ENCODE data around the gene FAM177B. TPM values are rescaled to one million over a fixed set of nuclear protein-coding genes. Genes with fewer than 3 reads are reported as not detected.
A peak's percentile ranks its signal among the peaks of the same experiment; 100 is the strongest.
"Not testable (repeated sequence)": the region's sequence is repeated elsewhere in the genome, so short reads cannot be mapped to it uniquely, and the experiment has no call there.

Gene FAM177B
- total and polyA plus RNA-seq, 2 experiments from 2014 or later, result not detected

DNA sequence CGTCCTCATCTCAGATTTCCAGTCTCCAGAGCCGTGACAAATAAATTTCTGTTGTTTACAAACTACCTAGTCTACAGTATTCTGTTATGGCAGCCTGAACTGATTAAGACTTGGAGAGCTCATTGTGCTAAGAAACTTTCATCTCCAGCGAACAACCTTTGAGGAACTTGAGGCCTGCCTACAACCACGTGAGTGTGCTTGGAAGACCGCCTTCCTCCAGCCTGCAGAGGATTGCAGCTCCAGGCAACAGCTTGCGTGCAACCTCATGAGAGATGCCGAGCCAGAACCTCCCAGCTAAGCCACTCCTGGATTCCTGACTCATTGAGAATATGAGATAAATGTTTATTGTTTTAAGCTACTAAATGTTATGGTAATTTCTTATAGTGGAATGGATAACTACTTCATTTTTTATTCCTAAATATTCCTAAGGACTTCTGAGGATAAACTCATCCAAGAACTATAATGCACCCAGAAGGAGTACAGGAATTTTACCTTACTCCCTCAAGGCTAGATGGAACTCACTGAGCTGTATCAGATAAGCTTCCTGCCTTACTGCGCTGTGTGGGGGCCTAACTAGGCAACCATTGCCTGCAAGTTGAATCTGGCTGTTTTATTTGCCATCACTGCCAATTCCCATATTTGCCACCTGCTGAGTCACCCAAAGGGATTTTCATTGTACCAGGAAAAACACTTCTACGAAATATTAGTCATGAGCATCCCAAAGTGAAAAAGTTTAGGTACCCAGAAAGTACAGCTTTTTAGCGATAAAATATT, 17.6 kb downstream of the FAM177B start:
- Histone ChIP-seq H3K4me2 (ENCODE audit: unreplicated experiment) (peak overlapping the region; percentile 63), H3K4me3 (peak overlapping the region; percentile 40), H3K27me3 (replicated peaks; ENCODE audit: insufficient read depth) (no peaks in the 10 kb centered on the region), H3K27ac (peak overlapping the region; percentile 89), H3K36me3 (ENCODE audit: low read depth) (no peaks in the 10 kb centered on the region), H3K9me3 (ENCODE audit: low read depth) (no peaks in the 10 kb centered on the region), H3K9me2 (ENCODE audit: insufficient read depth) (no peaks in the 10 kb centered on the region), H3K9ac (peak overlapping the region; percentile 60), H3K4me1 (ENCODE audit: insufficient read depth) (peaks cover 8% of the 10 kb centered on the region), H2AFZ (peak overlapping the region; percentile 69), H3K79me2 (ENCODE audit: insufficient read depth) (no peaks in the 10 kb centered on the region), H3F3A (ENCODE audit: insufficient read depth) (peaks cover 21% of the 10 kb centered on the region), H4K20me1 (ENCODE audit: insufficient read depth) (no peaks in the 10 kb centered on the region)
- WGBS, 2 experiments (ENCODE audit: low coverage in 1 of 2, low lambda C conversion rate in 2 of 2, missing lambda C conversion rate in 2 of 2), result 22 to 23% methylated on average over 10 of the region's 10 CpGs
- no peak for TF ChIP-seq EZH2phosphoT487 (IDR thresholded peaks at IDR 0.05; ENCODE audit: insufficient read depth, low read depth)
- TF ChIP-seq EZH2 (IDR thresholded peaks at IDR 0.05; ENCODE audit: insufficient read depth, poor library complexity, severe bottlenecking), result no peak
- DNase-seq, result peak; percentile 99
- in situ Hi-C loops (cut with MboI), result no loop called here

- Histone ChIP-seq H3K36me3 (ENCODE audit: low read depth) (no peaks in the 10 kb centered on the region), H3K9me2 (ENCODE audit: insufficient read depth) (no peaks in the 10 kb centered on the region), H3K27me3 (replicated peaks; ENCODE audit: insufficient read depth) (no peaks in the 10 kb centered on the region), H3K9ac (no peak overlapping the region), H2AFZ (no peak overlapping the region), H3F3A (ENCODE audit: insufficient read depth) (peaks cover 21% of the 10 kb centered on the region), H3K79me2 (ENCODE audit: insufficient read depth) (no peaks in the 10 kb centered on the region), H4K20me1 (ENCODE audit: insufficient read depth) (no peaks in the 10 kb centered on the region), H3K27ac (no peak overlapping the region), H3K9me3 (ENCODE audit: low read depth) (no peaks in the 10 kb centered on the region), H3K4me1 (ENCODE audit: insufficient read depth) (peaks cover 8% of the 10 kb centered on the region), H3K4me3 (no peak overlapping the region), H3K4me2 (ENCODE audit: unreplicated experiment) (no peak overlapping the region)
- no peak for DNase-seq
- TF ChIP-seq EZH2phosphoT487 (IDR thresholded peaks at IDR 0.05; ENCODE audit: insufficient read depth, low read depth) (no peak), EZH2 (IDR thresholded peaks at IDR 0.05; ENCODE audit: insufficient read depth, poor library complexity, severe bottlenecking) (no peak)
- in situ Hi-C loops (cut with MboI), result no loop called here
- WGBS, 2 experiments (ENCODE audit: low coverage in 1 of 2, low lambda C conversion rate in 2 of 2, missing lambda C conversion rate in 2 of 2), result 53 to 56% methylated on average over 10 of the region's 10 CpGs
Observed at GRCh38 chr1:222757646-222758268, 20.8 kb downstream of the FAM177B start.

DNA sequence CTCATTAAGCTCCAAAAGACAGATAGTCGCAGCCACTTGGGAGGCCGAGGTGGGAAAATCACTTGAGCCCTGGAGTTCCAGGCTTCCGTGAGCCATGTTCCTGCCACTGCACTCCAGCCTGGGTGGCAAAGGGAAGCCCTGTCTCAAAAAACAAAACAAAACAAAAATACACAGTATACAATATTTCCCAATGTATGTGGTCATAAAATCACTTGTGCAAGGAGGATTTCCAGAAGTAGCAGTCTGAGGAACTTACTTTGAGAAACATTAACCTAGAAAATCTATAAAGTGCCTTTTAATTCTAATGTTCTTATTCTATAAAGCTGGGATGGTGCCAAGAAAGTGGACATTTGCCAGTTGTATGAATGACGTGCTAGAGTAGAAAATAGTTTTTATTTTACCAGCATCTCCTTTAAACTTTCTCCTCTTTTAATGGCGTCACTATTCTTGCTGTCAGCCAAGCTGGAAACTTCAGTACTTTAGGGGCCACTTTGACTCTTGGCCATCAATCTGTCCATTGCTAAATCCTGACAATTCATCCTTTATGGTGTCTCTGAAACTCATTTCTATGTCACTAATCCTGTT, 22.5 kb downstream of the FAM177B start:
- no peaks in the 10 kb centered on the region for H4K20me1 ChIP-seq (ENCODE audit: insufficient read depth)
- H3K9ac ChIP-seq, result no peak overlapping the region
- DNase-seq, result no peak
- H3K27me3 ChIP-seq (replicated peaks; ENCODE audit: insufficient read depth), result no peaks in the 10 kb centered on the region
- WGBS, 2 experiments (ENCODE audit: low coverage in 1 of 2, low lambda C conversion rate in 2 of 2, missing lambda C conversion rate in 2 of 2), result 71 to 78% methylated on average over 5 of the region's 5 CpGs
- TF ChIP-seq EZH2phosphoT487 (IDR thresholded peaks at IDR 0.05; ENCODE audit: insufficient read depth, low read depth) (no peak), EZH2 (IDR thresholded peaks at IDR 0.05; ENCODE audit: insufficient read depth, poor library complexity, severe bottlenecking) (no peak)
- H3K4me1 ChIP-seq (ENCODE audit: insufficient read depth), result peaks cover 8% of the 10 kb centered on the region
- H3K4me2 ChIP-seq (ENCODE audit: unreplicated experiment), result no peak overlapping the region
- peaks cover 12% of the 10 kb centered on the region for H3F3A ChIP-seq (ENCODE audit: insufficient read depth)
- in situ Hi-C loops (cut with MboI), result no loop called here
- no peaks in the 10 kb centered on the region for H3K79me2 ChIP-seq (ENCODE audit: insufficient read depth)
- H2AFZ ChIP-seq, result no peak overlapping the region
- H3K9me3 ChIP-seq (ENCODE audit: low read depth), result no peaks in the 10 kb centered on the region
- no peak overlapping the region for H3K4me3 ChIP-seq
- H3K36me3 ChIP-seq (ENCODE audit: low read depth), result no peaks in the 10 kb centered on the region
- no peak overlapping the region for H3K27ac ChIP-seq
- H3K9me2 ChIP-seq (ENCODE audit: insufficient read depth), result no peaks in the 10 kb centered on the region

GRCh38 chr1:222761083-222761482, 24.1 kb downstream of the FAM177B start:
- no peaks in the 10 kb centered on the region for H3K4me1 ChIP-seq (ENCODE audit: insufficient read depth)
- 29 to 50% methylated on average over 1 of the region's 1 CpG for WGBS, 2 experiments (ENCODE audit: low coverage in 1 of 2, low lambda C conversion rate in 2 of 2, missing lambda C conversion rate in 2 of 2)
- H3K27me3 ChIP-seq (replicated peaks; ENCODE audit: insufficient read depth), result no peaks in the 10 kb centered on the region
- no peaks in the 10 kb centered on the region for H3F3A ChIP-seq (ENCODE audit: insufficient read depth)
- H3K27ac ChIP-seq, result no peak overlapping the region
- H3K9me3 ChIP-seq (ENCODE audit: low read depth), result no peaks in the 10 kb centered on the region
- no peak for TF ChIP-seq EZH2 (IDR thresholded peaks at IDR 0.05; ENCODE audit: insufficient read depth, poor library complexity, severe bottlenecking)
- no peak for TF ChIP-seq EZH2phosphoT487 (IDR thresholded peaks at IDR 0.05; ENCODE audit: insufficient read depth, low read depth)
- in situ Hi-C loops (cut with MboI), result no loop called here
- H3K4me2 ChIP-seq (ENCODE audit: unreplicated experiment), result no peak overlapping the region
- H4K20me1 ChIP-seq (ENCODE audit: insufficient read depth), result no peaks in the 10 kb centered on the region
- H3K36me3 ChIP-seq (ENCODE audit: low read depth), result no peaks in the 10 kb centered on the region
- H3K9ac ChIP-seq, result no peak overlapping the region
- H2AFZ ChIP-seq, result no peak overlapping the region
- no peak for DNase-seq
- no peaks in the 10 kb centered on the region for H3K9me2 ChIP-seq (ENCODE audit: insufficient read depth)
- no peaks in the 10 kb centered on the region for H3K79me2 ChIP-seq (ENCODE audit: insufficient read depth)
- H3K4me3 ChIP-seq, result no peak overlapping the region

GRCh38 chr1:222762178-222762577, 25.2 kb downstream of the FAM177B start:
- H3K36me3 ChIP-seq (ENCODE audit: low read depth); H3K27ac ChIP-seq; H3K79me2 ChIP-seq (ENCODE audit: insufficient read depth); H3K4me2 ChIP-seq (ENCODE audit: unreplicated experiment); H3K4me3 ChIP-seq; H3K4me1 ChIP-seq (ENCODE audit: insufficient read depth); H3K9ac ChIP-seq; H4K20me1 ChIP-seq (ENCODE audit: insufficient read depth); H3F3A ChIP-seq (ENCODE audit: insufficient read depth); H3K27me3 ChIP-seq (replicated peaks; ENCODE audit: insufficient read depth); H3K9me3 ChIP-seq (ENCODE audit: low read depth); in situ Hi-C loops (cut with MboI); H2AFZ ChIP-seq; DNase-seq; H3K9me2 ChIP-seq (ENCODE audit: insufficient read depth): not testable (repeated sequence)
- 51 to 62% methylated on average over 3 to 4 of the region's 4 CpGs for WGBS, 2 experiments (ENCODE audit: low coverage in 1 of 2, low lambda C conversion rate in 2 of 2, missing lambda C conversion rate in 2 of 2)
